HG03457 (cell line): ENCODE measurements around the gene ST3GAL4.

Source experiments
- ATAC-seq: cut with Tn5 transposase; IDR thresholded peaks from one replicate; pipeline ENCODE4 v1.9.1; 2021; ENCODE audit warnings: moderate number of reproducible peaks; ENCODE audit not compliant: unreplicated experiment

The ST3GAL4 gene

DNA sequence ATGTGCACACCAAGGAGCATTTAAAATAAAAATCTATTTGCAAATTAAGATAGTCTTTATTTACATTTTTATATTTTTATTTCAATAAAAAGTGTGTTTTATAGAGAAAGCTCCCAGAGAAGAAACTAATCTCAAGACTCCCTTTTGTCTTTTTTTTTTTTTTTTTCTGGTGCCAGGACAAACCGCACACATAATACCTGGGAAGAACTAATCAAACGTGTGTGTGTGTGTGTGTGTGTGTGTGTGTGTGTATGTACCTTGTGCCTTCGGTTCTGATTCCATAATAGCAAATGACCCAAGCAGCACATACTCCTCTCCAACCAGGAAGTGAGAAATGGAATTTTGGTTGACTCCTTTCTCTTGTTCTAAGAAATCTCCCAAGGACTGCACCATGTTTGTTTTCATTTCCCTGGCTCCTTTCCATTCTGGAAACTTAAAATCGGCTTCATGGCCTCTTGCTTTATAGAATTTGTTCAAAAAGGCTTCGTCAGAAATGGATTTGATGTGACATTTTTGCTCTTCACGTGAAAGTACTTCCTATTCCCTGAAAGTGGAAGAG is 65.3 kb downstream of the ST3GAL4 start:
- ATAC-seq, result no peak

DNA sequence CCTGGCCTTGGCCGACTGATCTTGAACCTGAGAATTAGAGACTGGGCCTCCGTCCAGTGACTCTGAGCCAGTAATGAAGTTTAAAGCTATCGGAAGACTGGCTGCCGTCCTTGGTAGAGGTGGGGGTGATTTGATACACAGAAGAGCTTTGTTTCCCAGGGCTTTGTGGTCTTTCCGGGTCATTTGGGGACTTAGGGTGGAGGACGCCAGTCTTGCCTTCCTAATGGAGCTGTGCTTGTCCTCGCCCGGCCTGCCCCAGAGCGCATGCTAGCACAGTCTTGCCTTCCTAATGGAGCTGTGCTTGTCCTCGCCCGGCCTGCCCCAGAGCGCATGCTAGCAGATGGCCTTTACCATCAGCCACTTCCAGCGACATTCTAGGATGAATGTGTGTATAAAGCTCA is 65.8 kb downstream of the ST3GAL4 start:
- no peak for ATAC-seq

DNA sequence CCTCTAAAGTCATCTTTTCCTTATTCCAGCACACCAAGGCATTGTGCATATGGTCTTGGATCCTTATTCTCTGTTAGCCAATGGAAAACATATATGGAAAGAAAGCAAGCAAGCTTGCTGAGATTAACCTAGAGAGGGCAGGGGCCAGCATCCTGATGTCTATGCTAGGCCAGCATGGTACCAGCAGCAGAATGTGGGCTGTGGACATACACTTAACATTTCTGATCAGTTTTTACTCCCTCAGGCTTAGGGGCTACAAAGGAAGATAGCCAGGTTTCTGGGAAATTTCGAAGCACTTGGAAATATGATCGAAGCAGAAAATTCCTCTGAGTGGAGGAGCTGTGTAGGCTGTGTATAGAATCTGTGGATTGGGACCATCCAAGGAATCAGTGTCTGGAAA is 67.0 kb downstream of the ST3GAL4 start:
- no peak for ATAC-seq

DNA sequence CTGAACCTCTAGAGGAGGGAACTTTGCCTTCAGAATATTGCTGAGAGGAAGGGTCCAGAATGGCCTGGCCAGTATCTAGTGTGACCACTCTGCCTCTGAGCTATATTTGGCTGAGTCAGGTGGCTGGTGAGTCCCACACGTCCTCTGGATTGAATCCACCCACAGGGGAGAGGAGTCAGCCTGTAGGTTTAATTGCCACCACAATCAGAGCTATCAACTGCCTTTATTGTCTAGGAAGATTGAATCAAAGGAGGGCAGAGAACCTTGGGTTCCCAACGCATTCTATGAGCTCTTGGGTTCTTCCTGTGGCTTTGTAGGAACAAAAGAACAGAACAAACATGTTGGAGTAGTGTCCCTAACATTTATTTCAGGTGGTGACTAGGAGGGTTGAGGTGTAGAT is 67.7 kb downstream of the ST3GAL4 start:
- ATAC-seq, result no peak

DNA sequence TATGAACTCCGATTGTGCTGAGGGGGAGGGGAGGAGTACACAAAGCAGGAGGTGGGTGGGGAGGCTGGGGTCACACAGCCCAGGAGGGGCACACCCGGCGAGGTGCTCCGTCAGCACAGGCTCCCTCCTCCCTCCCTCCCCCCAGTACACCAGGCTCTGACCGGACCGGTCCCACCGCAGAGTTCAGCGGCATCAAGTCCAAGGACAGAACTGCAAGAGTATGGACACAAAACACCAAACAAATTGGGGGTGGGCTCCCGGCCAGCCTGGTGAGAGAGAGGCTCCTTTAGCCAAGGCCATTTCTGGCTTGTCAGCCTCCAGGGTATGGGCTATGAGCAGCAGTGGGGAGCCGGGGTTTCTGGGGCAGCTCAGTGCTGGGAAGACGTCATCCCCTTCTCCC is 68.3 kb downstream of the ST3GAL4 start:
- ATAC-seq, result no peak

DNA sequence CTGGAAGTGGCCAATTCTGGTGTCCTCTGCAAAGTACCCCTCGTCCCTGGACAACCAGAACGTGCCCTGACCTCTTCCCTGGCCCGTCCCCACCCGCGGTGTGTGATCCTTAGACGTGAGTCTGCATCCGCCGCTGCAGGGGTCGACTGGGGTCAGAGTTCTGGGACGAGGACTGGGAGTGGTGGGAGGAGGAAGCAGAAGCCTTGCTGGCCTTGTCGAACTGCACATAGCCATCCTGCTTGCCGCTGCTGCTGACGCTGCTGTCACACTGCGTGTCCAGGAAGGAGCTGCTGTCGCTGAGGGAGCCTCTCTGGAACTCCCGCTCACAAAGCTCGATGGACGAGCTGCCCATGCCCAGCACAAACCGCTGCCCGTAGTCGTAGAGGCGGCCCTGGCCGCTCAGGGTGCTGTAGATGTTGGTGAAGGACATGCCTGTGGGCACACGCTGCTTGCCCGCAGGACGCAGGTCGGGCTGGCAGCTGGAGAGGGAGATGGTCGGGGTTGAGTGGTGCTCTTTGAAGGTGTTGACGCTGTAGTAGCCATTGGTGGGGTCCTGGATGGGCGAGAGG is 69.1 kb downstream of the ST3GAL4 start:
- no peak for ATAC-seq

DNA sequence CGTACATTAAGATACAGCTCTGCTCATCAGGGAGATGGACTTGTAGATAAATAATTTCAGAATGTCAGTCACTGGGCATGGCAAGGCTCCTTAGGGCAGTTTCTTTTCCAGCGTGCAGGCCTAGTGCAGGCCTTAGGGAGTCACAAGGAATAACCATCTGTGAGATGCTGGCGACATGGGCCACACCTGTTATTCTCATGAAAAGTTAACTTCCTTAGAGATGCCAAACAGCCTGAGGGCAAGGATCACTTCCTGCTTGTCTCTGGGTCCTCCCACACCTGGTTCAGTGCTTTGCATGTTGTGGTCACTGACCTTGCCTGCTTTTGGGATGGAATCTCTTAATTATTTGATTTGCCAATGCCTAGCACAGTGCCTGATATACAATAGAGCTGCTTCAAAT is 70.6 kb downstream of the ST3GAL4 start:
- ATAC-seq, result no peak

DNA sequence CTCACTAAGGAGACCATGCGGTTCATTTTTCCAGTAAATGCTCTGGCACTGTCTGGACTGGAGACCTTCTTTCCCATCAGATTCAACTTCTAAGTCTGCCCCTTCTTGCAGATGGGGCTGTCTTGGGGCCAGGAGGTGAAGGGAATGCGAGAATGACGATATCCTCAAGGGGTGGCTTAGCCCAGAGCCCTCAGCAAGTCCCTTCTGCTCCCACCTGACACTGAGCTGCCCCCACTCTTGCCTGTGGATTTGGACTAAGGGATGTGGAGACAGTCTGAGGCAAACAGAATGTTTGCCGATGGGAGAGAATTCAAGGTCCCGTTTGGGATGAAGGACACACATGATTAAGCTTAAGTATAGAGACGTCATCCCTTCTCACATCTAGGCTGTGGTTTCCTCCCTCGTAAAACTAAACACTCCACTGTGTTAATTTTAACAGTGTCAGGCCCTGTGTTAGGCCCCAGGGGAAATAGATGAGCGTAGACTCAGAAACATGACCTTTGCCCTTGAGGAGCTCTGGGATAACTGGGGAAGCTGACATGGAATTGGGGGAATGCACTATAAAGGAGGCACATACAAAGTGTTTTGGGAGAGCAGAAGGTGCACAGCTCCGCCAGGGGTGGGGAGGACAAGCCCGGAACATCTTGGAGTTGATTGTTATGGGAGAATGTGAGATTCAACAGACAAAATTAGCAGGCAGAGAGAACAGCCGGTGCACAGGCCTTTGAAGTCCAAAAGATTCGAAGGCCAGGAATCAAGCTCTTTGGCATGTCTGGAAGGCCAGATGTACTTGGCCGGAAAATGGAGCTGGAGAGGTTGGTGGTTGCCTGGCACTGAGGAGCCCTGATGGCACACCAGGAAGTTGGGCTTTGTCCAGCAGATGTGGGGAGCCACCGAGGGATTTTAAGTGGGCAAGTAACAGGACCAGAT is 71.6 kb downstream of the ST3GAL4 start:
- ATAC-seq, result no peak

DNA sequence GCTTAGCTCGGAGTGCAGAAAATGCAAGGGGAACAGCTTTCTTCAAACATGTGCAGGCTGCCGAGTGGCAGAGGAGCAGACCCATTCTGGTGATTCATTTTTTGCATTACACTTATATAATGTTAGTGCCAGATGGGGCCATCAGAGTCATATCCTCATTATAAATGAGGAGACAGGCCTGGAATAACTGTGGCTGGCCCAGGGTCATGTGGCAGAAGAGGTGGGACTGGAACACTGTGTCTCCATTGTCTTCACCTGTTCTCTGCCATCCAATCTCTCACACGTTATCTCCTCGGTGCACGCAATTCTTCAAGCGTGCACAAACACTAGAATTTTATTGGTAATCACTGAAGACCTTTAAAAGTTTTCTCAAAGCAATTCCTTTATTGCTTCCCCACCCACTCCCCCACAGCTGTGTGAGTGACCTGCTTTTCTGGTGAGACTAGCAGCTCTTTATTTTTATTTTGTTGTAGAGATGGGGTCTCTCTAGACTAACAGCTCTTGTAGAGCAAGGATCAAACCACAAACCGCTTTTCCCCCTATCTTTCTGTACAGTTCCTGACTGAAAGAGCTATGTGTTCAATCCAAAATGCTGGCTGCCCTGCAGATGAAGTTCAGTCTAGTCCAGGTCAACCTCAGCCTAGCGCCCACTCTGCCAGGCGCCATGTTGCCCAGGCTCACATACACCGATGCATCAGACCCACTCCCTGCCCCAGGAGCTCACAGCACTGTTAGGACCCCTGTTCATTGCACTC is 75.3 kb downstream of the ST3GAL4 start:
- ATAC-seq, result no peak

DNA sequence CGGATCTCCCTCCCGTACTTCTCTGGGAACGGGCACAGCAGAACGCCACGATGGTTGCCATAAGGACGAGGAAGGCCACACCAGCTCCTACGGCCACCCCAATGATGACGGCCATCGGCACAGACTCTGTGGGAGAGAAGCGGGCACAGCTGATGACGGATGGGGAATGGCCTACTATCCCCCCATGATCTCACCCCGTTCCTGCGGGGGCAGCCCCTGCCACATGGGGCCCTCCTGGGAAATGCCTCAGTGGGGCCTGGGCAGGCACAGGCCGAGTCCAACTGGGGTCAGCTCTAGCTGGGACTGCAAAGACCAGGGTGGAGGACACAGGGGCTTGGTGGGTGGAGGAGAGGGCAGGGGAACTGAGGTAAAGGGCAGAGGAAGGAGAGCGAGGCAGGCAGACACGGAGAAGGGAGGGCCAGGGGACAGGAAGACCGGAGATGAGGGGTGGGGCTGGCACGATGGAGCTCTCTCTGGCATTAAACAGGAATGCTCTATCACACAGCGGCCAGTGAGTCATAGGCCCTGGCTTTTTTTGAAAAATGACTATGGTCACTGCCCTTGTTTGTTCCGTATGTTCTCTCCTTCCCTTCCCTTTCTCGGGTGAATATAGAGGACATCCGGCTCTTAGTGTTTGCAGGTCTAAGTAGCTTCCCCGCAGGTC is 76.0 kb downstream of the ST3GAL4 start:
- no peak for ATAC-seq

DNA sequence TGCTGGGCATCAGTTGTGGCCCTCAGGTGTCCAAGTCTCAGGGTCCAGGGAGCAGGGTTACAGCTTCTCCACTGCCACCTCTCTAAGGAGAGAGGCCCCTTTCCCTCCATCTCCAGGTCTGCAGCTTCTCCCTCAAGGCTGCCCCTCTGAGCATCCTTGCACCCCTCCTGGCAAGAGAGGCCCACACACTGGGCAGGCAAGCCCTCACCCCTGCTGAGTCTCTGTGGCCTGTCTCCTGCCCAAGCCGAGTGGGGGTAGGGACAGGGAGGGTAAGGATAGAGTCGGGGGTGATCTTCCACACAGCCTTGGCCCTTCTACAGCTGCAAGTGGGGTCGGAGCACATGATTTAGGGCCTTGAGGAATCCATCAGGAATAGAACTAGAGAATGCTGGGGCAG is 76.6 kb downstream of the ST3GAL4 start:
- no peak for ATAC-seq

DNA sequence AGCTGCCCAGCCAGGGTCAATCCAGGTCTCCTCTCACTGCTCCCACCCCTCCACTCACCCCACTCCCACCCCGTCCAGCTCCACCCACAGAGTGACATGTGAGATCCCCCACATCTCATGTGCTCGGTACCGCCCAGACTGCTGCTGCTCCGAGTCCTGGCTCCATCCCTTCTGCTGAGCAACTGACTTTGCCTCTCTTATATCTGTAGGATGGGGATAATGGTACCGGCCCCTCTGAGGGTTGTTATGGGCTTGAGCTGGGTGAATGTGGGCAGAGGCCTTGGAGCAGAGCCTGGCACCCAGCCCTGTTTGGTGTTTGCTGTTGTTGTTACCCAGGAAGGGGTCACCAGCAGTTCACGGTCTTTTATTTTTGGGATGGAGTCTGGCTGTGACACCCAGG is 77.0 kb downstream of the ST3GAL4 start:
- no peak for ATAC-seq

DNA sequence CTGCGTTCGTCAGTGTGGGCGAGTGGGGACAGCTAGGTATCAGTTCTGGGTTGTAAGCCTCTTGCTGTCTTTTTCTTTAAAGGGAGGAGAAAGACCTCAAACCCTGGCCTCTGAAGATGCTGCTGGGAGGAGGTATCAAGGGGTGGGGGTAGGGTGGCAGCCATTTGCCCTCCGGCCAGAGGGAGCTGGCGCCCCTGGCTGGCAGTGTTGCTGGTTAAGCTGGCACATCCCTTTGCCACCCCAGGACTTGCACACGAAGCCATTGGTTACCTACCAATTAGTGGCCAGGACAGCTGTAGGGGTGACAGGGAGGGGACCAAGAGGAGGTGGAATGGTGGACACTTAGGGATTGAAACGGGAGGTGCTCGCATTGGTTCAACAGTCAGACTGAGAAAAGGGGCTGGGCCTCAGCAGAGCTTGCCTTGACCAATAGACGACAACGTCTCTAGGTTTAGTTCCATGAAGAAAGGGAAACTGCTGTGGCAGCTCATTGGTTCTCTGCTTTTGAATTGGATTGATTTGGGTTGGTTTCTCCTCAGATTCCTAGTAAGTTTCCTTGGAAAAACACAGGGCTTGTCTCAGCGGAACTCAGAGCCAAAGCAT is 77.9 kb downstream of the ST3GAL4 start:
- no peak for ATAC-seq

DNA sequence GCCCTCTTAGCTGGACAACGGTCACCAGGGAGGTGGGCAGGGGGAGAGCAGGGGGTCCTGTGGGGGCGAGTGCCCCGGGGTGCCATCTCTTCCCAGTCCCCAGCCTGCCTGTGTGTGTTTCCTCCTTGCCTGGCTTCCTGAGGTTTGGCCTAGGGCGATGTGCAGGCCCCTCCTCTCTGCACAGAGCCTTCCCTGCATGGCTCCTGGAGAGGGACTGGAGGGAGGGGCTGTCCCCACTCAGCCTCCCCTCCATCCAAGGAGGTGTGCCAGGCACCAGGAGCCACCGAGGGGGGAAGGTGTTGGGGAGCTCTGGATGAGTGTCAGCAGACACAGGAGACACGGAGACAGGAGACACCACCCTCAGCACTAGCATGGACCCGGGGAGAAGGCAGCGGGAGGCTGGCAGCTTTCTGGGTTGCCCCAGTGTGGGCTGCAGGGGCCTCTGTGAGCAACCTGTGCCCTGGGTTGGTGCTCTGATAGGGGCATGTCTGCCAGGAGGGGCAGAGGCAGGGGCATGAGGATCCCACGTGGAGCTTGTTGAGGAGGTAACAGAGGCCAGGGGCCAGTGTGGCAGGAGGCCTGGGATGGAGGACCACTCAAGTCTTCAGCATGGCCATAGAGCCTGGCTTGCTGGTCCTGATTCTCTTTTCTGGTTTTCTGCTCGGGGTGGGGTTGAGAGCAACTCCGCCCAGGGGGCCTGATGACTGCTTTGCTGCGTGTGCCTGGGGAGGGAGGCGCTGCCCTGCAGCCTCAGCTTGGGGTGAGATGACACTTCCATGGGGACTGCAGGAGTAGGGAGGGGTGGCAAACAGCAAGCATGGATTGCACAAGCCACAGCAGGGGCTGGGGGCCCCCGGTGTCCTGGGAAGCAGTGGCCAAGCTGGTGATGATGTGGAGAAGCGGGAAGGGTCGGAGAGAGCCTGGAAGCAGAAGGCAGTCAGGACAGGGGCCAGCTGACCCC is 78.8 kb downstream of the ST3GAL4 start:
- no peak for ATAC-seq

DNA sequence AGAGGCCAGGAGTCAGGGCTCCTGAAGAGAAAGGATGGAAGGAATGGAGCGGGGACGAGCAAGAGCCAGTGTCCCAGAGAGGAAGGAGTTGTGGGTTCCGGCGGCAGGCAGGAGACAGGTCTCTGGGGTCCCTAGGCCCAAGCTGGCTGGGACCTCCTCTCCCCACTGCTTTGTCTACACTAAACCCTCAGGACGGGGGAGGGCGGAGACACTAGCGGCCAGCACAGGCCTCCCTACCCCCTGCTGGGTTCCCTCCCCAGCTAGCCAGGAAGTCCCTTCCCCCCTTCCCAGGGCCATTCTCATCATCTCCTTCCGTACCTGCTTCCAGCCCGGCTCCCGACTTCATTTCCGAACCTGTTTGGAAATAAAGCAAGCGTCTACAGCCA is 79.5 kb downstream of the ST3GAL4 start:
- no peak for ATAC-seq

DNA sequence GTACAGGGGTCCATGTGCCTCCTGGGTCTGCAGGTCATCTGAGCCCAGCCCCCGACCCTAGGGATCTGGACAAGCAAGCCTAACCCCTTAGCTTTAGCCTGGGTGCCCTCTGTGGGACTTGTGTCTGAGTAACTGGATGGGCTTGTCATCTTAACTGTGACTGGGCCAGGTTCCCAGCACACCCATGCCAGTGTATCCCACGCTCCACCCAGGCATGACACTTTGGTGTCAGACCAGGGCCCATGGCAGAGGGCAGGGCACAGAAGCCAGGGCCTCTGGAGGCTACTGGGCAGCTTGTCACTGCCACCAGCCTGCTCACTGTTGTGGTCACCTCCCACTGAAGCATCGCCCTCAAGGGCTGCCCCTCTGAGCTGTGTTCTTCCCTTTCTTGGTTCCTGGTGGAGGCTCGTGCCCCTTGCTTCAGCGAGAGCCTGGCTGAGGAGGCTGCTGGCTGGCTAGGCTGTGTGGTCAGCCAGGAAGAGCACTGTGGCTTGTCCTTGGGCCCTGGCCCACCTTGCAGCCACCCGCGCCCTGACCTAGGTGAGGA is 80.8 kb downstream of the ST3GAL4 start:
- ATAC-seq, result no peak

DNA sequence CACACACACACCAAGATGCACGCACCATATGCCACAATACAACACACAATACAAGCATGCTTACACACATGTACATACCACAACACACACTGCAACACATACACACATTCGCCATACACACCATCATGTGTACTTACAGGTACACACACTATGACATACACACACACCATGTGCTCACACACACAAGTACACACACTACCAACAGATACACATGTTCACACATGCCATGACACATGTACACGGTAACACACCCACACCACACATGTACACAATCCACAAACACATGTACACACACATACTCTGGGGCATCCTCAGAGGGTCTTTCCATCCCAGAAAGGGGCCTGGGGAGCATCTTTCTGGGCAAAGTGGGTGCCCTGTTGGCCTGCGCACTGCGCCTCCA is 82.2 kb downstream of the ST3GAL4 start:
- ATAC-seq, result no peak

DNA sequence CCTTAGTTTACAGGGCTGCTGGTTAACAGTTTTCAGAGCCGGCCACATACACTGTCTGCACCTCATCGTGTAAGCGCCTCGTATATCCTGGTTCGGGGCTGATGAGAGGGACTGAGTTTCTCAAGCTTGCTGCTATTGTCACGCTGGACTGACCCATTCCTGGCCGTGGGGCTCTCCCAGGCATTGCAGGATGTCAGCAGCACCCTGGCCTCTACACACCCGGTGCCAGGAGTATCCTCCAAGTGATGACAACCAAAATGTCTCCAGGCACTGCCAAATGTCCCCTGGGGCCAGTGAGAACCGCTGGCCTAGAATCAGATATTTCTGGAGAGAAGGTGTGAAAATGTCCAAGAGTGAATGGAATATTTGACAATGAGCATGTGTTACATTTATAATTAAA is 82.8 kb downstream of the ST3GAL4 start:
- ATAC-seq, result no peak

DNA sequence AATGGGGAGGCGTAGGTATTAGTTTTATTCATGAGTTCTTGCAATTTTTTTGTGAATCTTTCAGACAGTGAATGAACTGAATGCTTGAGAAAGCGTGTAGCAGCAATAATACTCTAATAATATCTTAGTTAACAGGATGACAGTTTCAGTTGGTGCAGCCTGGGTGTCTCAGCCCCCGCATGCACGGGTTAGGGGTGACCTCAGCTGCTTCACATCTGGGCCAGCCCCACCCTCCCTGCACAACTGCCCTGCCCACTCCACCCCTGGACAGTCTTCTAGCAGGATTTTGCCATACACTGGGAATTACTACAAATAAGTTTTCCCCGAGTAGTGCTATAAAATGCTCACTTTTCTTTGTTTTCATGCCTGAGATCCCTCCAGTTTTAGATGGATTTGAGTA is 83.2 kb downstream of the ST3GAL4 start:
- no peak for ATAC-seq
